Measurements from ENCODE around the gene OR4F15.

OR4F15 gene

GRCh38 chr15:101827257-101827656 is 15.3 kb downstream of the OR4F15 start:
- Histone ChIP-seq H3K27ac (ENCODE audit: low read depth, low read length) (no peak overlapping the region), H3K4me1 (ENCODE audit: control insufficient read depth, insufficient read depth, low read length, unreplicated experiment) (no peaks in the 10 kb centered on the region), H3K4me3 (ENCODE audit: low read depth, low read length) (no peak overlapping the region), H3K27me3 (ENCODE audit: insufficient read depth, low read length) (peaks cover 78% of the 10 kb centered on the region), H2AFZ (ENCODE audit: low read length, unreplicated experiment) (no peak overlapping the region), H3K36me3 (ENCODE audit: insufficient read depth, low read length) (no peaks in the 10 kb centered on the region), H3K79me2 (ENCODE audit: control insufficient read depth, insufficient read depth, low read length, unreplicated experiment) (no peaks in the 10 kb centered on the region)

GRCh38 chr15:101828774-101829173 is 16.8 kb downstream of the OR4F15 start:
- Histone ChIP-seq H3K27ac (ENCODE audit: low read depth, low read length) (no peak overlapping the region), H3K4me1 (ENCODE audit: control insufficient read depth, insufficient read depth, low read length, unreplicated experiment) (no peaks in the 10 kb centered on the region), H3K79me2 (ENCODE audit: control insufficient read depth, insufficient read depth, low read length, unreplicated experiment) (no peaks in the 10 kb centered on the region), H2AFZ (ENCODE audit: low read length, unreplicated experiment) (no peak overlapping the region), H3K27me3 (ENCODE audit: insufficient read depth, low read length) (peaks cover 78% of the 10 kb centered on the region), H3K4me3 (ENCODE audit: low read depth, low read length) (no peak overlapping the region), H3K36me3 (ENCODE audit: insufficient read depth, low read length) (no peaks in the 10 kb centered on the region)

- no peaks in the 10 kb centered on the region for H3K79me2 ChIP-seq (ENCODE audit: control insufficient read depth, insufficient read depth, low read length, unreplicated experiment)
- no peak overlapping the region for H3K27ac ChIP-seq (ENCODE audit: low read depth, low read length)
- no peaks in the 10 kb centered on the region for H3K36me3 ChIP-seq (ENCODE audit: insufficient read depth, low read length)
- peaks cover 37% of the 10 kb centered on the region; the same call in 1 of the 2 replicates for H3K27me3 ChIP-seq (ENCODE audit: insufficient read depth, low read length)
- H2AFZ ChIP-seq (ENCODE audit: low read length, unreplicated experiment): no peak overlapping the region
- no peak overlapping the region for H3K4me3 ChIP-seq (ENCODE audit: low read depth, low read length)
- no peaks in the 10 kb centered on the region for H3K4me1 ChIP-seq (ENCODE audit: control insufficient read depth, insufficient read depth, low read length, unreplicated experiment)
Observed at GRCh38 chr15:101841656-101842055, 29.7 kb downstream of the OR4F15 start.

- no peak overlapping the region for H3K27ac ChIP-seq (ENCODE audit: low read depth, low read length)
- no peaks in the 10 kb centered on the region for H3K4me1 ChIP-seq (ENCODE audit: control insufficient read depth, insufficient read depth, low read length, unreplicated experiment)
- no peaks in the 10 kb centered on the region for H3K79me2 ChIP-seq (ENCODE audit: control insufficient read depth, insufficient read depth, low read length, unreplicated experiment)
- H2AFZ ChIP-seq (ENCODE audit: low read length, unreplicated experiment): no peak overlapping the region
- H3K27me3 ChIP-seq (ENCODE audit: insufficient read depth, low read length): peaks cover 50% of the 10 kb centered on the region; the same call in 1 of the 2 replicates
- no peaks in the 10 kb centered on the region for H3K36me3 ChIP-seq (ENCODE audit: insufficient read depth, low read length)
- no peak overlapping the region for H3K4me3 ChIP-seq (ENCODE audit: low read depth, low read length)
Observed at GRCh38 chr15:101844916-101845315, 32.9 kb downstream of the OR4F15 start.

- no peaks in the 10 kb centered on the region for H3K36me3 ChIP-seq (ENCODE audit: insufficient read depth, low read length)
- no peak overlapping the region for H2AFZ ChIP-seq (ENCODE audit: low read length, unreplicated experiment)
- H3K27ac ChIP-seq (ENCODE audit: low read depth, low read length): no peak overlapping the region
- H3K79me2 ChIP-seq (ENCODE audit: control insufficient read depth, insufficient read depth, low read length, unreplicated experiment): no peaks in the 10 kb centered on the region
- no peaks in the 10 kb centered on the region for H3K4me1 ChIP-seq (ENCODE audit: control insufficient read depth, insufficient read depth, low read length, unreplicated experiment)
- H3K27me3 ChIP-seq (ENCODE audit: insufficient read depth, low read length): peaks cover 37% of the 10 kb centered on the region
- H3K4me3 ChIP-seq (ENCODE audit: low read depth, low read length): no peak overlapping the region
Observed at GRCh38 chr15:101852356-101852755, 40.4 kb downstream of the OR4F15 start.

Data from ACC112 (cell line).